Measurements from ENCODE around the gene CLDN1. TPM values are rescaled to one million over a fixed set of nuclear protein-coding genes. Genes with fewer than 3 reads are reported as not detected.

The CLDN1 gene
- polyA plus RNA-seq, 4 donors, result 36.3 to 82.6 (median 63.2) TPM

Other genes with a start within 250 kb of the CLDN1 start
- 100 to 1,000 TPM in 2 of 4 donors, 10 to 100 TPM in 2; 38.7 to 106 (median 96.4) TPM for gene P3H2, start 201.5 kb downstream of the CLDN1 start, polyA plus RNA-seq (ENCODE audit: insufficient read length in 4 of 4)
- gene CLDN16, start 65.7 kb upstream of the CLDN1 start, polyA plus RNA-seq (ENCODE audit: insufficient read length in 4 of 4), result 10 to 100 TPM in 3 of 4 donors, 1 to 10 TPM in 1; 1.8 to 44.8 (median 39.7) TPM
- 10 to 100 TPM in 3 of 4 donors, under 1 TPM in 1; 0.42 to 22.1 (median 17.0) TPM for gene TMEM207, start 127.5 kb upstream of the CLDN1 start, polyA plus RNA-seq (ENCODE audit: insufficient read length in 4 of 4)
- 10 to 100 TPM; 15.8 to 36.9 (median 21.1) TPM for gene IL1RAP, start 191.6 kb upstream of the CLDN1 start, polyA plus RNA-seq (ENCODE audit: insufficient read length in 4 of 4)